MCF 10A (cell line): ENCODE data around the gene SYT2. TPM values are rescaled to one million over a fixed set of nuclear protein-coding genes. Genes with fewer than 3 reads are reported as not detected.

Experiments
- BruUV-seq: library from RNA; stranded (reverse); fragments of 400-500 nt; replicated peaks from 2 replicates; lab custom pipeline; 2021; lab: Mats Ljungman, UMichigan
- CTCF ChIA-PET: fragments of 300-600 bp; sonication (Branson Sonifier 250); formaldehyde crosslinking; extraction: SDS; loops from one replicate; lab custom pipeline; 2021; ENCODE audit warnings: antibody characterized with exemption, inconsistent platforms; lab: Yijun Ruan, JAX
- POLR2A ChIA-PET: fragments of 300-600, 350-650 bp; sonication (Branson Sonifier 250); formaldehyde crosslinking; extraction: SDS; loops from one replicate; lab custom pipeline; 2020; ENCODE audit warnings: antibody characterized with exemption, inconsistent platforms; lab: Yijun Ruan, JAX
- DNase-seq: peaks from one replicate; pipeline ENCODE4 v3.0.0-alpha.2; 2018; ENCODE audit not compliant: unreplicated experiment
- H3K27ac Mint-ChIP-seq: one replicate; pipeline ENCODE4 v1.8.0; 2022; ENCODE audit warnings: mild to moderate bottlenecking, low read depth, mixed read lengths; ENCODE audit not compliant: unreplicated experiment
- H3K27me3 Mint-ChIP-seq: one replicate; pipeline ENCODE4 v1.8.0; 2022; ENCODE audit warnings: mixed read lengths; ENCODE audit not compliant: insufficient read depth, unreplicated experiment
- H3K36me3 Mint-ChIP-seq: one replicate; pipeline ENCODE4 v1.8.0; 2022; ENCODE audit warnings: mild to moderate bottlenecking, moderate library complexity, mixed read lengths; ENCODE audit not compliant: insufficient read depth, unreplicated experiment
- H3K4me1 Mint-ChIP-seq: one replicate; pipeline ENCODE4 v1.8.0; 2022; ENCODE audit warnings: mixed read lengths; ENCODE audit not compliant: insufficient read depth, unreplicated experiment
- H3K4me3 Mint-ChIP-seq: one replicate; pipeline ENCODE4 v1.8.0; 2022; ENCODE audit warnings: mild to moderate bottlenecking, moderate library complexity, mixed read lengths; ENCODE audit not compliant: unreplicated experiment
- H3K9me3 Mint-ChIP-seq: one replicate; pipeline ENCODE4 v1.8.0; 2022; ENCODE audit warnings: mixed read lengths; ENCODE audit not compliant: unreplicated experiment
- intact Hi-C: fragments of 100-400 bp; cut with micrococcal nuclease; formaldehyde crosslinking; loops from 2 replicates; pipeline ENCODE4 v1.14.1; 2022
- total RNA-seq: library from RNA; stranded (reverse); gene quantifications from 2 replicates; pipeline ENCODE4 v1.2.3, GENCODE V29; 2022
- TF ChIP-seq, protein P1 (sequence below): fragments of 200-600 bp; IDR thresholded peaks from one replicate; pipeline ENCODE4 v1.8.0; 2022; ENCODE audit warnings: antibody characterized with exemption, mild to moderate bottlenecking; ENCODE audit not compliant: unreplicated experiment

SYT2 gene
- total RNA-seq, 1 experiment from 2014 or later = not detected

DNA sequence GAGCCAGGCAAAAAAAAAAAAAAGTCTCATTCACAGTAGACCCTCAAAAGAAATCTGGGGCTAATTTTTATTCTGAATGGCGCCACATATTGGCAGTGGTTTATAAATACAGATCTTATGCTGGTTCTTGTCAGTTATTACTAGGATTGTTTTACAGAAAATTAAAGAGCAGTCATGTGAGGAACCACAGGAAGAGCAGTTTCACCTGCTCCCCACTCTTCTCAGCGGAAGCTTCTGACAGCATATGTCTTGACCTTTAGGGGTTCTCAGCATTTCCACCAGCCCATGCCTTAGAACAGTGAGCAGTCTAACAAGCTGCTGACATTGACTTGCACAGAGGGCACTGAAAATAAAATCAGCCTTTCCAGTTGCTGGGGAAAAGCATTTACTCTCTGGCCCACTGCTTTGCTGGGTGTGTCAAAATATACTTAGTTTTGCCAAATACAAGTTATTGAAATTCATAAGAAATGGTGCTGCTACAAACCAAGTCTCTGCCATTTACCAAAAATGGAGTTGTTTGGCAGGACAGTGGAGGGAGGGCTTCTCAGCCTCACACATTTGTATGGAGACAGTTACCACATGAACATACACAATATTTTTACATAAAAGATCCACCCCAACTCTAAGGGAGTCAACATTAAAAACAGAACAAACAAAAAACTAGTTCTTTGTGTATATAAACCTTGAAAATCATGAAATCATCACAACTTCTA, 144.2 kb downstream of the SYT2 start:
- peaks cover 27% of the 10 kb centered on the region for H3K36me3 Mint-ChIP-seq
- no peak for DNase-seq
- H3K4me3 Mint-ChIP-seq = no peak overlapping the region
- H3K4me1 Mint-ChIP-seq = peaks cover 6% of the 10 kb centered on the region
- no peaks in the 10 kb centered on the region for H3K9me3 Mint-ChIP-seq
- no peaks in the 10 kb centered on the region for H3K27me3 Mint-ChIP-seq
- intact Hi-C loops = no loop called here
- H3K27ac Mint-ChIP-seq = no peak overlapping the region
- BruUV-seq = no TSS peak
- TF ChIP-seq, protein P1, sequence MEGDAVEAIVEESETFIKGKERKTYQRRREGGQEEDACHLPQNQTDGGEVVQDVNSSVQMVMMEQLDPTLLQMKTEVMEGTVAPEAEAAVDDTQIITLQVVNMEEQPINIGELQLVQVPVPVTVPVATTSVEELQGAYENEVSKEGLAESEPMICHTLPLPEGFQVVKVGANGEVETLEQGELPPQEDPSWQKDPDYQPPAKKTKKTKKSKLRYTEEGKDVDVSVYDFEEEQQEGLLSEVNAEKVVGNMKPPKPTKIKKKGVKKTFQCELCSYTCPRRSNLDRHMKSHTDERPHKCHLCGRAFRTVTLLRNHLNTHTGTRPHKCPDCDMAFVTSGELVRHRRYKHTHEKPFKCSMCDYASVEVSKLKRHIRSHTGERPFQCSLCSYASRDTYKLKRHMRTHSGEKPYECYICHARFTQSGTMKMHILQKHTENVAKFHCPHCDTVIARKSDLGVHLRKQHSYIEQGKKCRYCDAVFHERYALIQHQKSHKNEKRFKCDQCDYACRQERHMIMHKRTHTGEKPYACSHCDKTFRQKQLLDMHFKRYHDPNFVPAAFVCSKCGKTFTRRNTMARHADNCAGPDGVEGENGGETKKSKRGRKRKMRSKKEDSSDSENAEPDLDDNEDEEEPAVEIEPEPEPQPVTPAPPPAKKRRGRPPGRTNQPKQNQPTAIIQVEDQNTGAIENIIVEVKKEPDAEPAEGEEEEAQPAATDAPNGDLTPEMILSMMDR = no peak
- POLR2A ChIA-PET = interaction anchor here (1.1 kb wide), 1 partner anchor 93 kb away, joined by 3 read pairs; no protein-coding TSS in a partner anchor
- CTCF ChIA-PET = interaction anchor here (1.0 to 1.4 kb wide), 3 partner anchors 34 to 154 kb away, joined by 3 to 4 read pairs (median 4); no protein-coding TSS in a partner anchor

- POLR2A ChIA-PET = interaction anchor here (1.3 kb wide), 1 partner anchor 11 kb away, joined by 3 read pairs; no protein-coding TSS in a partner anchor
- peaks cover 6% of the 10 kb centered on the region for H3K4me1 Mint-ChIP-seq
- H3K4me3 Mint-ChIP-seq = no peak overlapping the region
- H3K9me3 Mint-ChIP-seq = no peaks in the 10 kb centered on the region
- intact Hi-C loops = no loop called here
- H3K27ac Mint-ChIP-seq = no peak overlapping the region
- TF ChIP-seq, protein P1 = no peak
- CTCF ChIA-PET = interaction anchor here (0.6 to 4.0 kb wide), 6 partner anchors 9 to 221 kb away, joined by 3 to 11 read pairs (median 3); no protein-coding TSS in a partner anchor
- no TSS peak for BruUV-seq
- H3K27me3 Mint-ChIP-seq = no peaks in the 10 kb centered on the region
- H3K36me3 Mint-ChIP-seq = peaks cover 27% of the 10 kb centered on the region
- no peak for DNase-seq
These were observed 145.2 kb downstream of the SYT2 start for GRCh38 chr1:202564958-202565495.

- BruUV-seq = no TSS peak
- intact Hi-C loops = no loop called here
- H3K4me3 Mint-ChIP-seq = no peak overlapping the region
- TF ChIP-seq, protein P1 = no peak
- CTCF ChIA-PET = interaction anchor here (1.1 to 4.0 kb wide), 3 partner anchors 10 to 36 kb away, joined by 3 to 11 read pairs (median 3); no protein-coding TSS in a partner anchor
- no peak for DNase-seq
- peaks cover 27% of the 10 kb centered on the region for H3K36me3 Mint-ChIP-seq
- H3K27ac Mint-ChIP-seq = no peak overlapping the region
- H3K27me3 Mint-ChIP-seq = no peaks in the 10 kb centered on the region
- POLR2A ChIA-PET = interaction anchor here (0.7 to 1.3 kb wide), 3 partner anchors 12 to 214 kb away, joined by 3 to 4 read pairs (median 3); no protein-coding TSS in a partner anchor
- H3K9me3 Mint-ChIP-seq = no peaks in the 10 kb centered on the region
- no peaks in the 10 kb centered on the region for H3K4me1 Mint-ChIP-seq
These were observed 146.4 kb downstream of the SYT2 start for GRCh38 chr1:202563818-202564217.
